Measurements from ENCODE around the gene LHPP. TPM values are rescaled to one million over a fixed set of nuclear protein-coding genes. Genes with fewer than 3 reads are reported as not detected.

LHPP gene
- total RNA-seq, 1 experiment from 2014 or later = 24.7 TPM

DNA sequence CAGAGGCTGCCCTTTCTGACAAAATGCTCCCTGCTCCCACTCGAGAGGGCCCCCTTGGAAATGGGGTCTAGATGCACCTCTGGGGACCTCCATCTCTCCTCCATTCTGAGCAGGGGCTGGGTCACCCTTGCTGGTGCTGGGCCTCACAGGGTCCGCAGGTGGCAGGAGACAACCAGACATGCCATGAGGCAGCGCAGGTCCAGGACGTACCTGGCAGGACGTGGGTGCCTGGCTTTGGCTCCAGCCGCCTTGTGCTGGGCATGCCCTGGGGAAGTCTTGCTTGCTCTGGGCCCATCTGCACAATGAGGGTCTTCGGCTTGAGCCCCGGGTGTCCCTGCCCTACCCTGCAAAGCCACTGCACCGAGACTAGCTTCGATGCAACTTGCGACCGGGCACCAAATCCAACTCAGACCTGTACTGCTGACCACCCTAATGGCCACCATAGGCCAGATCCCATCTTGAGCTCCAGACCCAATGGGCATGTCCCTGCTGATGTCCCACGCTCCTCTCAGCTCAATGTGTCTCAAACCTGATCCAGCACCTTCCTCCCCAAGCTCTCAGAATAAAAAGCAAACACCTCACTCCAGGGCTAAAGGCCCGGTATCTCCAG, 175.6 kb downstream of the LHPP start:
- no peak overlapping the region for H3K4me2 ChIP-seq
- H3K9me2 ChIP-seq (ENCODE audit: insufficient read depth) = no peaks in the 10 kb centered on the region
- ChIA-PET POLR2A (ENCODE audit: unreplicated experiment) (no interaction called here), CTCF (no interaction called here)
- TF ChIP-seq, protein P1, sequence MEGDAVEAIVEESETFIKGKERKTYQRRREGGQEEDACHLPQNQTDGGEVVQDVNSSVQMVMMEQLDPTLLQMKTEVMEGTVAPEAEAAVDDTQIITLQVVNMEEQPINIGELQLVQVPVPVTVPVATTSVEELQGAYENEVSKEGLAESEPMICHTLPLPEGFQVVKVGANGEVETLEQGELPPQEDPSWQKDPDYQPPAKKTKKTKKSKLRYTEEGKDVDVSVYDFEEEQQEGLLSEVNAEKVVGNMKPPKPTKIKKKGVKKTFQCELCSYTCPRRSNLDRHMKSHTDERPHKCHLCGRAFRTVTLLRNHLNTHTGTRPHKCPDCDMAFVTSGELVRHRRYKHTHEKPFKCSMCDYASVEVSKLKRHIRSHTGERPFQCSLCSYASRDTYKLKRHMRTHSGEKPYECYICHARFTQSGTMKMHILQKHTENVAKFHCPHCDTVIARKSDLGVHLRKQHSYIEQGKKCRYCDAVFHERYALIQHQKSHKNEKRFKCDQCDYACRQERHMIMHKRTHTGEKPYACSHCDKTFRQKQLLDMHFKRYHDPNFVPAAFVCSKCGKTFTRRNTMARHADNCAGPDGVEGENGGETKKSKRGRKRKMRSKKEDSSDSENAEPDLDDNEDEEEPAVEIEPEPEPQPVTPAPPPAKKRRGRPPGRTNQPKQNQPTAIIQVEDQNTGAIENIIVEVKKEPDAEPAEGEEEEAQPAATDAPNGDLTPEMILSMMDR (conservative IDR thresholded peaks at IDR 0.05) = no peak
- TF ChIP-seq EZH2 (IDR thresholded peaks at IDR 0.05; ENCODE audit: low read depth) = no peak
- no peaks in the 10 kb centered on the region for H3K36me3 ChIP-seq (ENCODE audit: low read depth)
- no TSS peak for BruUV-seq (replicated peaks)
- H4K20me1 ChIP-seq (ENCODE audit: insufficient read depth) = no peaks in the 10 kb centered on the region
- no peaks in the 10 kb centered on the region for H3K27me3 ChIP-seq (ENCODE audit: insufficient read depth, low read depth)
- no peak overlapping the region for H3K27ac ChIP-seq
- no peaks in the 10 kb centered on the region for H3F3A ChIP-seq (ENCODE audit: insufficient read depth, low read depth)
- intact Hi-C loops (cut with micrococcal nuclease; ENCODE audit: unreplicated experiment) = no loop called here
- H2AFZ ChIP-seq = no peak overlapping the region
- H3K79me2 ChIP-seq (ENCODE audit: low read depth) = no peaks in the 10 kb centered on the region
- H3K9me3 ChIP-seq (ENCODE audit: insufficient read depth, low read depth) = no peaks in the 10 kb centered on the region
- no peak for DNase-seq
- no peaks in the 10 kb centered on the region for H3K4me1 ChIP-seq (replicated peaks; ENCODE audit: insufficient read depth)
- no peak overlapping the region for H3K4me3 ChIP-seq

DNA sequence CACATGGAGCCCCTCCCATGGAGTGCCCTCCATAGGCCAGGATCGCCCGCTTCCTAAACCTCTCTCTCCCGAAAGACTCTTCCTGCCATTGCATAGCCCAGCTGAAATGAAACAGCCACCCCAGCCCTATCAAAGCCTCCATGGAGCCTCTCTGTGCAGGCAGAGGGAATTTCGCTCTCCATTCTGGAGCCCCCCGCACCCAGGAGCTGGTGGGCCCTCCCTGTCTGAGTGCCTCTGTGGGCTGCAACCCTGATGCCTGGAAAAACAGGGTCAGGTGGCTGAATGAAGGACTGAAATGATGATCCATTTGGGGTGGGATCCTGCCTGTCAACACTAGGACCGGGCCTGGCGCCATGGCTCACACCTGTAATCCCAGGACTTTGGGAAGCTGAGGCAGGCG, 176.1 kb downstream of the LHPP start:
- Histone ChIP-seq H3K9me2 (ENCODE audit: insufficient read depth) (no peaks in the 10 kb centered on the region), H3K4me1 (replicated peaks; ENCODE audit: insufficient read depth) (no peaks in the 10 kb centered on the region), H3K27ac (no peak overlapping the region), H3K4me3 (no peak overlapping the region), H3K36me3 (ENCODE audit: low read depth) (no peaks in the 10 kb centered on the region), H3K9me3 (ENCODE audit: insufficient read depth, low read depth) (no peaks in the 10 kb centered on the region), H3F3A (ENCODE audit: insufficient read depth, low read depth) (no peaks in the 10 kb centered on the region), H3K4me2 (no peak overlapping the region), H4K20me1 (ENCODE audit: insufficient read depth) (no peaks in the 10 kb centered on the region), H3K79me2 (ENCODE audit: low read depth) (no peaks in the 10 kb centered on the region), H2AFZ (no peak overlapping the region), H3K27me3 (ENCODE audit: insufficient read depth, low read depth) (no peaks in the 10 kb centered on the region)
- no TSS peak for BruUV-seq (replicated peaks)
- intact Hi-C loops (cut with micrococcal nuclease; ENCODE audit: unreplicated experiment) = no loop called here
- POLR2A ChIA-PET (ENCODE audit: unreplicated experiment) = no interaction called here
- CTCF ChIA-PET = interaction anchor here (0.7 kb wide), 1 partner anchor 105 kb away, joined by 5 read pairs; no protein-coding TSS in a partner anchor
- TF ChIP-seq, protein P1 (conservative IDR thresholded peaks at IDR 0.05) = no peak
- no peak for TF ChIP-seq EZH2 (IDR thresholded peaks at IDR 0.05; ENCODE audit: low read depth)
- DNase-seq = no peak

DNA sequence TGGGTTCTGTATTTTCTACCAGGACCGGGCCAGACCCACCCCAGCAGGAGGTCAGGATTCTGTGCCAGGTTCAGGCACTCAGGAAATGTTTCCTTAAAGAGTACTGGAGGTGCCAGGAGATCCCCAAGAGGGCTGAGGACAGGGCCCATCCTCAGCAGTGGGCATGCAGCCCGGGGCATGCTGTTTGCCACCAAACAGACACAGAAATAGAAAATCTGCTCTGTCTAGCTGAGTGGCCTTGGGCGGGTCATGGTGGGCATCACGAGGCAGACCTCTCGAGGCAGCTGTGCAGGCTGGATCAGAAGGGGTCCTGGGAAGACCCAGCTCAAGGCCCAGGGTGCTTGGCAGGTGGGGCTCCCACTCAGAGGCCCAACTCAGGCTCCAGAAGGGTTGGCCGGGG, 177.6 kb downstream of the LHPP start:
- H3K27ac ChIP-seq = no peak overlapping the region
- BruUV-seq (replicated peaks) = no TSS peak
- no peak for DNase-seq
- H3K4me1 ChIP-seq (replicated peaks; ENCODE audit: insufficient read depth) = no peaks in the 10 kb centered on the region
- ChIA-PET POLR2A (ENCODE audit: unreplicated experiment) (no interaction called here), CTCF (no interaction called here)
- no peaks in the 10 kb centered on the region for H3K36me3 ChIP-seq (ENCODE audit: low read depth)
- H2AFZ ChIP-seq = no peak overlapping the region
- H3K9me2 ChIP-seq (ENCODE audit: insufficient read depth) = no peaks in the 10 kb centered on the region
- intact Hi-C loops (cut with micrococcal nuclease; ENCODE audit: unreplicated experiment) = no loop called here
- no peak for TF ChIP-seq EZH2 (IDR thresholded peaks at IDR 0.05; ENCODE audit: low read depth)
- TF ChIP-seq, protein P1 (conservative IDR thresholded peaks at IDR 0.05) = no peak
- no peak overlapping the region for H3K4me2 ChIP-seq
- no peaks in the 10 kb centered on the region for H3K79me2 ChIP-seq (ENCODE audit: low read depth)
- no peaks in the 10 kb centered on the region for H3F3A ChIP-seq (ENCODE audit: insufficient read depth, low read depth)
- H3K27me3 ChIP-seq (ENCODE audit: insufficient read depth, low read depth) = no peaks in the 10 kb centered on the region
- H4K20me1 ChIP-seq (ENCODE audit: insufficient read depth) = no peaks in the 10 kb centered on the region
- H3K9me3 ChIP-seq (ENCODE audit: insufficient read depth, low read depth) = no peaks in the 10 kb centered on the region
- H3K4me3 ChIP-seq = no peak overlapping the region
